ENCODE data around the gene ITGA6.

GRCh38 chr2:172488556-172488955 lies 61.2 kb downstream of the ITGA6 start:
- no peak for TF ChIP-seq EZH2 (IDR thresholded peaks at IDR 0.05; ENCODE audit: low read depth, unreplicated experiment)
- TF ChIP-seq CTCF (conservative IDR thresholded peaks at IDR 0.05; ENCODE audit: low read depth in 2 of 2), result no peak
- TF ChIP-seq POLR2AphosphoS5 (IDR thresholded peaks at IDR 0.05; ENCODE audit: low read depth), result no peak
- no peak for TF ChIP-seq REST (IDR thresholded peaks at IDR 0.05; ENCODE audit: unreplicated experiment)
- no peak for TF ChIP-seq EZH2phosphoT487 (IDR thresholded peaks at IDR 0.05; ENCODE audit: unreplicated experiment)
- no peak for TF ChIP-seq CREB1 (CRISPR knock-in tag; IDR thresholded peaks at IDR 0.05; ENCODE audit: low read depth)
- TF ChIP-seq ETS1 (IDR thresholded peaks at IDR 0.05), result no peak
- TF ChIP-seq ZNF114 (CRISPR knock-in tag; IDR thresholded peaks at IDR 0.05), result no peak

Measured in GM23338 (cell line).